Smooth muscle cell (in vitro differentiated cells): ENCODE results near the gene TSPAN10. TPM values are rescaled to one million over a fixed set of nuclear protein-coding genes. Genes with fewer than 3 reads are reported as not detected.

Experiments used
- DNase-seq: peaks from one replicate; lab custom pipeline; 2025; ENCODE audit not compliant: unreplicated experiment; lab: John Stamatoyannopoulos, UW
- H2AFZ ChIP-seq: fragments of 200-600 bp; sonication (generic); 2 replicates; pipeline ENCODE4 v1.6.0; 2016; ENCODE audit warnings: antibody characterized with exemption, low read depth, mild to moderate bottlenecking
- H3F3A ChIP-seq: fragments of 200-600 bp; sonication (generic); 2 replicates; pipeline ENCODE4 v1.6.0; 2017; ENCODE audit warnings: antibody characterized with exemption, low read depth
- H3K27ac ChIP-seq: fragments of 200-600 bp; sonication (generic); 2 replicates; pipeline ENCODE4 v1.5.1; 2016; ENCODE audit warnings: low read depth, mild to moderate bottlenecking
- H3K27me3 ChIP-seq: fragments of 200-600 bp; sonication (generic); 2 replicates; pipeline ENCODE4 v1.6.1; 2016; ENCODE audit warnings: low read depth, mild to moderate bottlenecking
- H3K36me3 ChIP-seq: fragments of 200-600 bp; sonication (generic); 2 replicates; pipeline ENCODE4 v1.5.1; 2016; ENCODE audit warnings: low read depth
- H3K4me1 ChIP-seq: fragments of 200-600 bp; sonication (generic); 2 replicates; pipeline ENCODE4 v1.5.1; 2016; ENCODE audit warnings: low read depth
- H3K4me2 ChIP-seq: fragments of 200-600 bp; sonication (generic); 2 replicates; pipeline ENCODE4 v1.6.0; 2016; ENCODE audit warnings: mild to moderate bottlenecking
- H3K4me3 ChIP-seq: fragments of 200-600 bp; sonication (generic); 2 replicates; pipeline ENCODE4 v1.5.1; 2016; ENCODE audit warnings: mild to moderate bottlenecking
- H3K79me2 ChIP-seq: fragments of 200-600 bp; sonication (generic); 2 replicates; pipeline ENCODE4 v1.6.0; 2016; ENCODE audit warnings: low read depth, mild to moderate bottlenecking
- H3K9ac ChIP-seq: fragments of 200-600 bp; sonication (generic); 2 replicates; pipeline ENCODE4 v1.6.0; 2016; ENCODE audit warnings: low read depth
- H3K9me3 ChIP-seq: fragments of 200-600 bp; sonication (generic); replicated peaks from 2 replicates; pipeline ENCODE4 v1.5.1; 2016; ENCODE audit warnings: low read depth
- H4K20me1 ChIP-seq: fragments of 200-600 bp; sonication (generic); 2 replicates; pipeline ENCODE4 v1.6.0; 2016; ENCODE audit warnings: low read depth
- CTCF ChIP-seq: fragments of 200-600 bp; sonication (generic); IDR thresholded peaks from 2 replicates; pipeline ENCODE4 v1.5.1; 2017; ENCODE audit warnings: borderline replicate concordance, mild to moderate bottlenecking, antibody characterized with exemption; ENCODE audit not compliant: insufficient read depth, poor library complexity, severe bottlenecking
- WGBS: methylation state at CpG from one replicate; pipeline ENCODE4 v1.1.7; 2016; ENCODE audit warnings: low lambda C conversion rate; 5-methylcytosine and 5-hydroxymethylcytosine counted together
- polyA plus RNA-seq: library from polyadenylated mRNA; unstranded; fragments of >200 nt; fragmentation: Nextera tagmentation; extraction: Ambion mirVana; gene quantifications from 2 replicates; pipeline ENCODE4 v1.2.1, GENCODE V29; 2016
- total RNA-seq: library from RNA; depleted of rRNA; stranded (reverse); fragments of >200 nt; gene quantifications from 2 replicates; pipeline ENCODE4 v1.2.3, GENCODE V29; 2014

The TSPAN10 gene
- total and polyA plus RNA-seq, 2 experiments from 2014 or later, result 0.67 to 1.2 TPM

GRCh38 chr17:81659038-81659437 is 22.0 kb downstream of the TSPAN10 start:
- 87% methylated on average over 5 of the region's 5 CpGs for WGBS
- H2AFZ ChIP-seq, result no peak overlapping the region
- no peak overlapping the region for H3K4me3 ChIP-seq
- no peak for TF ChIP-seq CTCF
- no peak for DNase-seq
- no peaks in the 10 kb centered on the region for H3K79me2 ChIP-seq
- no peaks in the 10 kb centered on the region for H3K36me3 ChIP-seq
- no peak overlapping the region for H3K27ac ChIP-seq
- no peaks in the 10 kb centered on the region for H3K4me1 ChIP-seq
- H3K9ac ChIP-seq, result no peak overlapping the region
- H4K20me1 ChIP-seq, result no peaks in the 10 kb centered on the region
- no peaks in the 10 kb centered on the region for H3K9me3 ChIP-seq
- no peaks in the 10 kb centered on the region for H3K27me3 ChIP-seq
- H3K4me2 ChIP-seq, result no peak overlapping the region
- no peaks in the 10 kb centered on the region for H3F3A ChIP-seq

- TF ChIP-seq CTCF, result no peak
- Histone ChIP-seq H3F3A (no peaks in the 10 kb centered on the region), H3K27me3 (no peaks in the 10 kb centered on the region), H3K27ac (no peak overlapping the region), H3K4me1 (no peaks in the 10 kb centered on the region), H3K79me2 (peaks cover 10% of the 10 kb centered on the region), H2AFZ (no peak overlapping the region), H3K4me2 (no peak overlapping the region), H3K36me3 (no peaks in the 10 kb centered on the region), H3K4me3 (no peak overlapping the region), H4K20me1 (no peaks in the 10 kb centered on the region), H3K9me3 (no peaks in the 10 kb centered on the region), H3K9ac (no peak overlapping the region)
- DNase-seq, result no peak
- WGBS, result 94% methylated on average over 9 of the region's 9 CpGs
These were observed 23.4 kb downstream of the TSPAN10 start for GRCh38 chr17:81660441-81660840.

- H3K4me2 ChIP-seq, result no peak overlapping the region
- no peak for DNase-seq
- no peaks in the 10 kb centered on the region for H3K27me3 ChIP-seq
- H3K79me2 ChIP-seq, result peaks cover 13% of the 10 kb centered on the region
- no peak overlapping the region for H3K9ac ChIP-seq
- TF ChIP-seq CTCF, result no peak
- peaks cover under 1% of the 10 kb centered on the region for H3K4me1 ChIP-seq
- H3K9me3 ChIP-seq, result no peaks in the 10 kb centered on the region
- H3K27ac ChIP-seq, result no peak overlapping the region
- H3K4me3 ChIP-seq, result no peak overlapping the region
- no peak overlapping the region for H2AFZ ChIP-seq
- WGBS, result 96% methylated on average over 4 of the region's 4 CpGs
- no peaks in the 10 kb centered on the region for H4K20me1 ChIP-seq
- H3F3A ChIP-seq, result no peaks in the 10 kb centered on the region
- no peaks in the 10 kb centered on the region for H3K36me3 ChIP-seq
These were observed 25.0 kb downstream of the TSPAN10 start for GRCh38 chr17:81662002-81662401.

GRCh38 chr17:81664051-81664470 is 27.1 kb downstream of the TSPAN10 start:
- Histone ChIP-seq H3K4me1 (peaks cover 8% of the 10 kb centered on the region), H4K20me1 (no peaks in the 10 kb centered on the region), H3F3A (no peaks in the 10 kb centered on the region), H3K27me3 (no peaks in the 10 kb centered on the region), H3K79me2 (peaks cover 26% of the 10 kb centered on the region), H2AFZ (no peak overlapping the region), H3K9ac (no peak overlapping the region), H3K9me3 (no peaks in the 10 kb centered on the region), H3K36me3 (no peaks in the 10 kb centered on the region), H3K4me3 (no peak overlapping the region), H3K4me2 (no peak overlapping the region), H3K27ac (no peak overlapping the region)
- DNase-seq, result no peak
- WGBS, result 81% methylated on average over 7 of the region's 7 CpGs
- TF ChIP-seq CTCF, result no peak
